Body of pancreas (tissue), 4 donors: ENCODE data around the gene OMA1.

Experiments used
- CTCF ChIP-seq, 7 experiments: fragments of 450-650 bp in 4 of 7; fragments of 200-600 bp in 3 of 7; sonication (generic) in 3 of 7; IDR thresholded peaks; one replicate each; pipeline ENCODE4 v1.5.1; 2016 to 2019; ENCODE audit warnings: antibody characterized with exemption in 7 of 7
- POLR2A ChIP-seq, 3 donors: fragments of 450-650 bp; IDR thresholded peaks; one replicate each; pipeline ENCODE4 v1.6.1; 2016; ENCODE audit warnings: antibody characterized with exemption in 3 of 3, mild to moderate bottlenecking in 2 of 3

- TF ChIP-seq CTCF (IDR thresholded peaks at IDR 0.05) = no peak
- no peak for TF ChIP-seq POLR2A (IDR thresholded peaks at IDR 0.05)
Observed at GRCh38 chr1:58591806-58592205, 45.3 kb upstream of the OMA1 start.
